ENCODE data around the gene FAM13C. TPM values are rescaled to one million over a fixed set of nuclear protein-coding genes. Genes with fewer than 3 reads are reported as not detected.
"Not testable (repeated sequence)": the region's sequence is repeated elsewhere in the genome, so short reads cannot be mapped to it uniquely, and the experiment has no call there.

The FAM13C gene
- 0.18 and 0.42 TPM in 2 replicates for total RNA-seq (2022)
- Bru-seq, nascent RNA = percentile 22 among the genes with signal in this experiment
- BruChase-seq, experiment 1, labeled RNA remaining after a 2-hour chase = percentile 12 among the genes with signal in this experiment
- BruChase-seq, experiment 2, labeled RNA remaining after a 6-hour chase = percentile 12 among the genes with signal in this experiment
- long read RNA-seq, partial matches to known transcripts = 0 of 3 reads
- long read RNA-seq, other reads (novel, unspliced or antisense) = 3 of 3 reads

- Histone ChIP-seq H3K4me1 (peaks cover 9% of the 10 kb centered on the region), H3K36me3 (ENCODE audit: control insufficient read depth, insufficient read depth, low read length) (no peaks in the 10 kb centered on the region), H3K9me3 (no peaks in the 10 kb centered on the region; the same call in 1 of the 2 replicates), H3K4me3 (ENCODE audit: low read depth, low read length) (peak within 1 kb of the TSS; percentile 47), H3K27me3 (replicated peaks; ENCODE audit: control insufficient read depth, insufficient read depth, low read length) (no peaks in the 10 kb centered on the region)
- ChIA-PET CTCF (interaction anchor here (0.6 to 1.1 kb wide), 2 partner anchors 260 to 271 kb away, joined by 3 read pairs; no protein-coding TSS in a partner anchor), POLR2A (interaction anchor here (0.5 to 0.6 kb wide), 2 partner anchors 56 to 964 kb away, joined by 3 read pairs; no protein-coding TSS in a partner anchor)
- peak; percentile 79 to 86 for DNase-seq
- BruUV-seq (replicated peaks) = no TSS peak
- peak in 1 of 2 experiments; percentile 2 for TF ChIP-seq CTCF (IDR thresholded peaks at IDR 0.05; ENCODE audit: insufficient read depth in 1 of 2, low read depth in 1 of 2, low read length in 1 of 2, severe bottlenecking in 1 of 2, unreplicated experiment in 1 of 2)
- Mint-ChIP-seq H3K27ac (ENCODE audit: unreplicated experiment) (no peak within 1 kb of the TSS), H3K4me3 (ENCODE audit: unreplicated experiment) (peak within 1 kb of the TSS; percentile 80), H3K36me3 (ENCODE audit: insufficient read depth, unreplicated experiment) (no peaks in the 10 kb centered on the region), H3K27me3 (ENCODE audit: insufficient read depth, unreplicated experiment) (peaks cover 15% of the 10 kb centered on the region), H3K9me3 (ENCODE audit: unreplicated experiment) (no peaks in the 10 kb centered on the region), H3K4me1 (ENCODE audit: low read depth, unreplicated experiment) (peaks cover 7% of the 10 kb centered on the region)
- intact Hi-C loops (cut with micrococcal nuclease; ENCODE audit: unreplicated experiment) = loop anchor here (2.0 to 5.0 kb wide), 2 partner anchors 40 to 120 kb away; no protein-coding TSS in a partner anchor
These were observed at the start of gene FAM13C for GRCh38 chr10:59362144-59362958. FAM13C (minus strand) TSS chr10:59362549; CDS start chr10:59362460, 89 bp downstream.

- BruUV-seq (replicated peaks) = no TSS peak
- Mint-ChIP-seq H3K27me3 (ENCODE audit: insufficient read depth, unreplicated experiment) (peaks cover 3% of the 10 kb centered on the region), H3K36me3 (ENCODE audit: insufficient read depth, unreplicated experiment) (no peaks in the 10 kb centered on the region), H3K27ac (ENCODE audit: unreplicated experiment) (no peak overlapping the region), H3K9me3 (ENCODE audit: unreplicated experiment) (no peaks in the 10 kb centered on the region), H3K4me3 (ENCODE audit: unreplicated experiment) (no peak overlapping the region), H3K4me1 (ENCODE audit: low read depth, unreplicated experiment) (no peaks in the 10 kb centered on the region)
- CTCF ChIA-PET = no interaction called here
- H3K36me3 ChIP-seq (ENCODE audit: control insufficient read depth, insufficient read depth, low read length) = no peaks in the 10 kb centered on the region
- no peak for TF ChIP-seq CTCF (IDR thresholded peaks at IDR 0.05; ENCODE audit: insufficient read depth in 1 of 2, low read depth in 1 of 2, low read length in 1 of 2, severe bottlenecking in 1 of 2, unreplicated experiment in 1 of 2)
- POLR2A ChIA-PET = no interaction called here
- no peaks in the 10 kb centered on the region for H3K27me3 ChIP-seq (replicated peaks; ENCODE audit: control insufficient read depth, insufficient read depth, low read length)
- intact Hi-C loops (cut with micrococcal nuclease; ENCODE audit: unreplicated experiment) = no loop called here
- no peak for DNase-seq
- no peaks in the 10 kb centered on the region for H3K4me1 ChIP-seq
- H3K4me3 ChIP-seq (ENCODE audit: low read depth, low read length) = no peak overlapping the region
- no peaks in the 10 kb centered on the region; the same call in 1 of the 2 replicates for H3K9me3 ChIP-seq
These were observed 42.9 kb upstream of the FAM13C start for GRCh38 chr10:59405235-59405634.

GRCh38 chr10:59400214-59400613 is 37.9 kb upstream of the FAM13C start:
- CTCF ChIA-PET = no interaction called here
- TF ChIP-seq CTCF (IDR thresholded peaks at IDR 0.05; ENCODE audit: insufficient read depth in 1 of 2, low read depth in 1 of 2, low read length in 1 of 2, severe bottlenecking in 1 of 2, unreplicated experiment in 1 of 2) = no peak
- H3K9me3 ChIP-seq = no peaks in the 10 kb centered on the region
- POLR2A ChIA-PET = no interaction called here
- H3K27me3 ChIP-seq (replicated peaks; ENCODE audit: control insufficient read depth, insufficient read depth, low read length) = no peaks in the 10 kb centered on the region
- no peak overlapping the region for H3K4me3 ChIP-seq (ENCODE audit: low read depth, low read length)
- no peaks in the 10 kb centered on the region for H3K9me3 Mint-ChIP-seq (ENCODE audit: unreplicated experiment)
- no peaks in the 10 kb centered on the region for H3K36me3 ChIP-seq (ENCODE audit: control insufficient read depth, insufficient read depth, low read length)
- no TSS peak for BruUV-seq (replicated peaks)
- H3K4me3 Mint-ChIP-seq (ENCODE audit: unreplicated experiment) = no peak overlapping the region
- H3K4me1 ChIP-seq = no peaks in the 10 kb centered on the region
- no peaks in the 10 kb centered on the region for H3K36me3 Mint-ChIP-seq (ENCODE audit: insufficient read depth, unreplicated experiment)
- no peak overlapping the region for H3K27ac Mint-ChIP-seq (ENCODE audit: unreplicated experiment)
- intact Hi-C loops (cut with micrococcal nuclease; ENCODE audit: unreplicated experiment) = no loop called here
- H3K4me1 Mint-ChIP-seq (ENCODE audit: low read depth, unreplicated experiment) = no peaks in the 10 kb centered on the region
- no peak for DNase-seq
- peaks cover 11% of the 10 kb centered on the region for H3K27me3 Mint-ChIP-seq (ENCODE audit: insufficient read depth, unreplicated experiment)

- H3K27me3 ChIP-seq (replicated peaks; ENCODE audit: control insufficient read depth, insufficient read depth, low read length); H3K4me3 ChIP-seq (ENCODE audit: low read depth, low read length); BruUV-seq (replicated peaks); H3K27ac Mint-ChIP-seq (ENCODE audit: unreplicated experiment); H3K36me3 ChIP-seq (ENCODE audit: control insufficient read depth, insufficient read depth, low read length); DNase-seq; H3K9me3 Mint-ChIP-seq (ENCODE audit: unreplicated experiment); H3K4me3 Mint-ChIP-seq (ENCODE audit: unreplicated experiment); POLR2A ChIA-PET; H3K36me3 Mint-ChIP-seq (ENCODE audit: insufficient read depth, unreplicated experiment); H3K9me3 ChIP-seq; H3K4me1 ChIP-seq; H3K4me1 Mint-ChIP-seq (ENCODE audit: low read depth, unreplicated experiment); CTCF ChIA-PET; intact Hi-C loops (cut with micrococcal nuclease; ENCODE audit: unreplicated experiment): not testable (repeated sequence)
- H3K27me3 Mint-ChIP-seq (ENCODE audit: insufficient read depth, unreplicated experiment) = peaks cover 18% of the 10 kb centered on the region
These were observed 37.0 kb upstream of the FAM13C start for GRCh38 chr10:59399329-59399728.
